Nephron (organoid): ENCODE results near the gene USP38.

Source experiments
- H3K27ac Mint-ChIP-seq, 3 experiments: 2 replicates each; pipeline ENCODE4 v1.8.0; 2020; ENCODE audit warnings: mixed read lengths in 3 of 3, mild to moderate bottlenecking in 2 of 3, moderate library complexity in 1 of 3
- H3K27me3 Mint-ChIP-seq: 2 replicates; pipeline ENCODE4 v1.8.0; 2021; ENCODE audit warnings: low read depth, mild to moderate bottlenecking, moderate library complexity, mixed read lengths
- H3K36me3 Mint-ChIP-seq: 2 replicates; pipeline ENCODE4 v1.8.0; 2020; ENCODE audit warnings: low read depth, mixed read lengths
- H3K4me1 Mint-ChIP-seq: 2 replicates; pipeline ENCODE4 v1.8.0; 2020; ENCODE audit warnings: mixed read lengths
- H3K4me3 Mint-ChIP-seq, 3 experiments: 2 replicates each; pipeline ENCODE4 v1.8.0; 2020; ENCODE audit warnings: mild to moderate bottlenecking in 3 of 3, mixed read lengths in 3 of 3, moderate library complexity in 2 of 3
- H3K9me3 Mint-ChIP-seq: 2 replicates; pipeline ENCODE4 v1.8.0; 2020; ENCODE audit warnings: mixed read lengths
- CTCF ChIP-seq, 3 experiments: fragments of 200-600 bp; sonication (generic); IDR thresholded peaks; one replicate each; pipeline ENCODE4 v1.5.0; 2021; ENCODE audit warnings: antibody characterized with exemption in 3 of 3; ENCODE audit not compliant: unreplicated experiment in 3 of 3

USP38 gene

GRCh38 chr4:143250617-143251016, 65.9 kb downstream of the USP38 start:
- no peaks in the 10 kb centered on the region for H3K9me3 Mint-ChIP-seq
- H3K27me3 Mint-ChIP-seq: no peaks in the 10 kb centered on the region
- H3K36me3 Mint-ChIP-seq: no peaks in the 10 kb centered on the region
- no peak for TF ChIP-seq CTCF (IDR thresholded peaks at IDR 0.05; ENCODE audit: unreplicated experiment in 3 of 3)
- no peak overlapping the region for H3K4me3 Mint-ChIP-seq
- H3K4me1 Mint-ChIP-seq: peaks cover 12% of the 10 kb centered on the region
- peak overlapping the region in 1 of 3 experiments; percentile 37 for H3K27ac Mint-ChIP-seq

DNA sequence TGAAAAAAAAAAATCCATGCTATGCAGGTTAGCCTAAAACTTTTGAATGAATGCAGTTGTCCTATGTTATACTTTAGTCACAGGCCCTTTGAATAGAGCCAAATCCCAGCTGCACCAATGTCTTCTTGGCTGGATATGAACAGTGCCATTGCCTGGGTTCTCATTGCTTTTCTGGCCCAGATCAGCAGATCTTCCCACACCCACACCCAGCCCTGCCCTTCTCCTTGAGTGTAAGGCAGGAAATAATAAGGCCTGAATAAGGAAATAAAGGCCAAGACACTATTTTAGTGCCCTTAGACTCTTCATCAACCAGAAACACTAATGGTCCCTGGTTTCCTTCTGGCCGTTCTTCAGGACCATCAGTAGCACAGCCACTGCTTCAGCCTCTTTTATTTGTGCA, 66.6 kb downstream of the USP38 start:
- Mint-ChIP-seq H3K27me3 (no peaks in the 10 kb centered on the region), H3K4me3 (no peak overlapping the region), H3K36me3 (no peaks in the 10 kb centered on the region), H3K27ac (peak overlapping the region in 2 of 3 experiments; percentile 36 to 37), H3K4me1 (peaks cover 12% of the 10 kb centered on the region), H3K9me3 (no peaks in the 10 kb centered on the region)
- no peak for TF ChIP-seq CTCF (IDR thresholded peaks at IDR 0.05; ENCODE audit: unreplicated experiment in 3 of 3)

DNA sequence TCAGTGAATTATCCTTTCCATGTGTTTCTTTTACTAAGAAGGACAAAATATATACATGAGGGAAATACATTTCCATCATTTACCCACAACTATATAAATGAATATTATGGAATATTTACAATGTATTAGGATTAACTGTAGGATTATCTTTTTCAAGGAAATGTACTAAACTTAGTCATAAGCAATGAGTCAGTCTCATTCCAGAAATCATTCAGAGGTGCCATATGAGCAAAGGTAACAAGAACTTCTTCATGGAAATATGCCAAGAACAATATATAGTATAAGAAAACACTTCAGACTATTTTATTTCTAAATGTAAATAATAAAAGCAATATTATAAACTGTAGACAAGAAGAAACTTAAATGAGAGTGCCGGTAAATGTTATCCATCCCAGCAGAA, 67.1 kb downstream of the USP38 start:
- H3K36me3 Mint-ChIP-seq: no peaks in the 10 kb centered on the region
- no peaks in the 10 kb centered on the region for H3K9me3 Mint-ChIP-seq
- peaks cover 12% of the 10 kb centered on the region for H3K4me1 Mint-ChIP-seq
- H3K4me3 Mint-ChIP-seq: no peak overlapping the region
- no peak overlapping the region for H3K27ac Mint-ChIP-seq
- TF ChIP-seq CTCF (IDR thresholded peaks at IDR 0.05; ENCODE audit: unreplicated experiment in 3 of 3): no peak
- H3K27me3 Mint-ChIP-seq: no peaks in the 10 kb centered on the region

DNA sequence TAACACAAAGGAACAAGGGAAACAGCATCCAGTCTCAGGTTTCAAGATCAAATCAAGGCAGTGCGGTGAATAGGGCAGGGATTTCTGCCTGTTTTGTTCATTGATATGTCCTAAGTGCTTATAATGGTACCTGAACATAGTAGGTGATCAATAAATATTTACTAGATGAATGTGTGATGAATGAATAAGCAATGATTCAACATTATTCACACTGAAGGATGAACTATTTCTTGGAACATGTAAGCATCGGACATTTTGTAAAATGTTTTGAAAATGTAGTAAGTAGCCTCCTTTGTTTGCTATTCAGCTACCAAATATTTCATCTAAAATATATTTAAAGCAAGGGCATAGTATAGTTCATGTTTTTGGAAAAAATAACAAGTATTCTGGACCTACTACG, 67.8 kb downstream of the USP38 start:
- Mint-ChIP-seq H3K36me3 (no peaks in the 10 kb centered on the region), H3K27me3 (no peaks in the 10 kb centered on the region), H3K9me3 (no peaks in the 10 kb centered on the region), H3K27ac (no peak overlapping the region), H3K4me1 (peaks cover 12% of the 10 kb centered on the region), H3K4me3 (no peak overlapping the region)
- no peak for TF ChIP-seq CTCF (IDR thresholded peaks at IDR 0.05; ENCODE audit: unreplicated experiment in 3 of 3)

- Mint-ChIP-seq H3K4me1 (peaks cover 12% of the 10 kb centered on the region), H3K36me3 (no peaks in the 10 kb centered on the region), H3K4me3 (no peak overlapping the region), H3K27ac (no peak overlapping the region), H3K9me3 (no peaks in the 10 kb centered on the region), H3K27me3 (no peaks in the 10 kb centered on the region)
- TF ChIP-seq CTCF (IDR thresholded peaks at IDR 0.05; ENCODE audit: unreplicated experiment in 3 of 3): no peak
These were observed 68.4 kb downstream of the USP38 start for GRCh38 chr4:143253166-143253565.

DNA sequence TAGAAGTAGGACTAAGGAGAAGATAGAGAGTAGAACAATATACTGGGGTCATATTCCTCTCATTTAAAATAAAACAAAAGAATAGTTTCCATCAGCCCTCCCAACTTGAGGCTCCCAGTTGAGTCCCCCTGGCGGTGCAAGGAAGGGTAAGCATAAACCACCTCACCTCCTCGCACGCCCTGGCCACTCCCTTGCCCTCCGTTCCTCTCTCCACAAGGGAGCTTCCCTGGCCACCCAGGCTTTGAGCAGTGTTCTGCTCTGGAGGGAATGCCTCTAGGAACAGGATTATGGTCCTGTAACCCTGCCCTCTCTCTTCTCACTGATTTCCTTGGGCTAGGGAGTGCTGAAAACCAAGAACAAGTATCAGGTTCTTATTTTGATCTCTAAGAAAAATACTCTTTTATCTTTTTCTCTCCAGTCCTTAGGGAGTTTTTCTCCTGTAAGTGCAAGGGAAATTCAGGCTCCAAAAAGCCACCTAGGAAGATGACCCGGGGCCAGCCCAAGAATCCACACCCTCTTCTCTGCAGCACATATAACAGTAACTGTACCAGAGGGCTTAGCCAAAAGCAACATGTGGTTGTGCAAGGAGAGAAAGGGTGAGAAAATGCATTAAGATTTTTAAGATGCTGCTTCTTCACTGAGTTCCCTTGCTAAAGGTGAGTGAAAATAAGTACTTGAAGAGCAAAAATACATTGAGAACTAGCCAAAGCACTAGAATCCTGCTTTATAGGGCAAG, 69.9 kb downstream of the USP38 start:
- Mint-ChIP-seq H3K4me1 (peaks cover 12% of the 10 kb centered on the region), H3K36me3 (no peaks in the 10 kb centered on the region), H3K4me3 (no peak overlapping the region), H3K27me3 (no peaks in the 10 kb centered on the region), H3K27ac (peak overlapping the region in 2 of 3 experiments; percentile 41 to 69), H3K9me3 (no peaks in the 10 kb centered on the region)
- no peak for TF ChIP-seq CTCF (IDR thresholded peaks at IDR 0.05; ENCODE audit: unreplicated experiment in 3 of 3)
